B cell (primary cell): ENCODE results near the gene NBR1. TPM values are rescaled to one million over a fixed set of nuclear protein-coding genes. Genes with fewer than 3 reads are reported as not detected.
"Not testable (repeated sequence)": the region's sequence is repeated elsewhere in the genome, so short reads cannot be mapped to it uniquely, and the experiment has no call there.

Source experiments
- ATAC-seq: fragments of 200-7000 bp; cut with Tn5 transposase; one replicate; pipeline ENCODE4 v1.10.0; 2021; ENCODE audit warnings: low read depth, mild to moderate bottlenecking, moderate number of reproducible peaks, moderate library complexity
- CTCF ChIA-PET: fragments of 350-600 bp; sonication (Branson Sonifier 250); formaldehyde crosslinking; loops from one replicate; lab custom pipeline; 2021; ENCODE audit warnings: antibody characterized with exemption, inconsistent platforms; lab: Charles Lee
- POLR2A ChIA-PET: fragments of 350-600 bp; sonication (Branson Sonifier 250); formaldehyde crosslinking; loops from one replicate; lab custom pipeline; 2021; ENCODE audit warnings: antibody characterized with exemption; lab: Charles Lee
- DNase-seq: peaks from one replicate; pipeline ENCODE4 v3.0.0; 2013
- H2AFZ ChIP-seq: 2 replicates; pipeline ENCODE4 v1.6.1; 2012; ENCODE audit warnings: mild to moderate bottlenecking, low read depth, low read length; ENCODE audit not compliant: insufficient read depth, poor library complexity, severe bottlenecking
- H3K27ac ChIP-seq, 2 donors: 1 replicate in 1 of 2; 2 replicates in 1 of 2; pipeline ENCODE4 v1.5.1; 2012 to 2013; ENCODE audit warnings: low read length in 2 of 2, mild to moderate bottlenecking in 2 of 2, moderate library complexity in 1 of 2
- H3K27me3 ChIP-seq, 4 experiments: fragments of 200-600 bp in 1 of 4; sonication (generic) in 1 of 4; replicated peaks in 1 of 4; 1 replicate in 2 of 4; 2 replicates in 2 of 4; pipeline versions ENCODE4 v1.6.1 to v1.7.0; 2013 to 2016; ENCODE audit warnings: low read length in 3 of 4, mild to moderate bottlenecking in 2 of 4, mixed read lengths in 1 of 4, moderate library complexity in 1 of 4; ENCODE audit not compliant: insufficient read depth in 4 of 4, control insufficient read depth in 3 of 4; ENCODE audit errors: control extremely low read depth in 1 of 4
- H3K36me3 ChIP-seq, 2 experiments: replicated peaks in 1 of 2; 1 replicate in 1 of 2; 2 replicates in 1 of 2; pipeline versions ENCODE4 v1.6.1 to v1.7.1; 2013; ENCODE audit warnings: low read length in 1 of 2; ENCODE audit not compliant: insufficient read depth in 2 of 2, control insufficient read depth in 1 of 2; ENCODE audit errors: control extremely low read depth in 1 of 2, extremely low read depth in 1 of 2
- H3K4me1 ChIP-seq, 2 donors: fragments of 200-600 bp in 1 of 2; sonication (generic) in 1 of 2; 1 replicate in 1 of 2; 2 replicates in 1 of 2; pipeline versions ENCODE4 v1.5.1 to v1.6.1; 2013 to 2017; ENCODE audit warnings: low read length in 2 of 2; ENCODE audit not compliant: control insufficient read depth in 2 of 2, insufficient read depth in 2 of 2
- H3K4me2 ChIP-seq: replicated peaks from 2 replicates; pipeline ENCODE3; 2012; ENCODE audit warnings: mild to moderate bottlenecking, low read depth, low read length; ENCODE audit not compliant: poor library complexity, severe bottlenecking
- H3K4me3 ChIP-seq, 5 experiments: fragments of 200-600 bp in 1 of 5; sonication (generic) in 1 of 5; 1 replicate in 3 of 5; 2 replicates in 2 of 5; pipeline versions ENCODE4 v1.5.1 to v1.7.0; 2011 to 2016; ENCODE audit warnings: low read length in 4 of 5, mild to moderate bottlenecking in 4 of 5, low read depth in 2 of 5, control low read depth in 1 of 5, moderate library complexity in 1 of 5; ENCODE audit not compliant: insufficient read depth in 1 of 5; ENCODE audit errors: control extremely low read depth in 1 of 5, extremely low read depth in 1 of 5
- H3K79me2 ChIP-seq: fragments of 200-600 bp; sonication (generic); one replicate; pipeline ENCODE4 v1.6.0; 2016; ENCODE audit warnings: low read length; ENCODE audit not compliant: control insufficient read depth, insufficient read depth
- H3K9ac ChIP-seq: fragments of 200-600 bp; sonication (generic); 2 replicates; pipeline ENCODE4 v1.6.1; 2017; ENCODE audit warnings: mild to moderate bottlenecking, low read length, moderate library complexity
- H3K9me3 ChIP-seq, 3 donors: one replicate each; pipeline versions ENCODE4 v1.6.1 to v1.7.1; 2013; ENCODE audit warnings: low read length in 2 of 3; ENCODE audit not compliant: control insufficient read depth in 2 of 3, insufficient read depth in 1 of 3; ENCODE audit errors: control extremely low read depth in 1 of 3
- H4K20me1 ChIP-seq: 2 replicates; pipeline ENCODE4 v1.6.0; 2012; ENCODE audit warnings: mild to moderate bottlenecking, low read length; ENCODE audit not compliant: insufficient read depth, control insufficient read depth, poor library complexity, severe bottlenecking
- H3K27ac Mint-ChIP-seq: one replicate; pipeline ENCODE4 v1.8.0; 2021; ENCODE audit warnings: mixed read lengths
- H3K27me3 Mint-ChIP-seq: one replicate; pipeline ENCODE4 v1.8.0; 2021; ENCODE audit warnings: mixed read lengths
- H3K4me1 Mint-ChIP-seq: one replicate; pipeline ENCODE4 v1.8.0; 2021; ENCODE audit warnings: mixed read lengths
- H3K4me3 Mint-ChIP-seq: one replicate; pipeline ENCODE4 v1.8.0; 2021; ENCODE audit warnings: mixed read lengths
- H3K9me3 Mint-ChIP-seq: one replicate; pipeline ENCODE4 v1.8.0; 2022; ENCODE audit warnings: mixed read lengths; ENCODE audit not compliant: insufficient read depth
- EZH2 ChIP-seq: IDR thresholded peaks from 2 replicates; pipeline ENCODE4 v1.6.1; 2012; ENCODE audit warnings: borderline replicate concordance, low read depth, mild to moderate bottlenecking, moderate library complexity, low read length; ENCODE audit not compliant: insufficient read depth, poor library complexity, severe bottlenecking
- WGBS: methylation state at CpG from one replicate; pipeline ENCODE4 v1.1.5; 2013; ENCODE audit warnings: missing lambda C conversion rate; ENCODE audit not compliant: insufficient coverage; 5-methylcytosine and 5-hydroxymethylcytosine counted together
- intact Hi-C: fragments of 100-400 bp; cut with micrococcal nuclease; formaldehyde crosslinking; loops from one replicate; pipeline ENCODE4 v1.10.0; 2022
- polyA plus RNA-seq: library from polyadenylated mRNA; depleted of rRNA; stranded (reverse); fragments of >200 nt; gene quantifications from 2 replicates; pipeline ENCODE4 v1.2.3, GENCODE V29; 2012
- total RNA-seq, 2 donors: library from RNA; stranded (reverse); fragments of 120-200 nt in 1 of 2; gene quantifications; 1 replicate in 1 of 2; 2 replicates in 1 of 2; pipeline versions ENCODE4 v1.2.3 to v1.2.4, GENCODE V29; 2013 to 2022
- TF ChIP-seq, protein P1 (sequence below): fragments of 200-600 bp; IDR thresholded peaks from one replicate; pipeline ENCODE4 v1.8.0; 2022; ENCODE audit warnings: antibody characterized with exemption, mild to moderate bottlenecking

Gene NBR1
- total and polyA plus RNA-seq, 2 donors (not counting 1 experiment from before 2014, with no cell fraction given): 18.8 to 43.9 TPM

DNA sequence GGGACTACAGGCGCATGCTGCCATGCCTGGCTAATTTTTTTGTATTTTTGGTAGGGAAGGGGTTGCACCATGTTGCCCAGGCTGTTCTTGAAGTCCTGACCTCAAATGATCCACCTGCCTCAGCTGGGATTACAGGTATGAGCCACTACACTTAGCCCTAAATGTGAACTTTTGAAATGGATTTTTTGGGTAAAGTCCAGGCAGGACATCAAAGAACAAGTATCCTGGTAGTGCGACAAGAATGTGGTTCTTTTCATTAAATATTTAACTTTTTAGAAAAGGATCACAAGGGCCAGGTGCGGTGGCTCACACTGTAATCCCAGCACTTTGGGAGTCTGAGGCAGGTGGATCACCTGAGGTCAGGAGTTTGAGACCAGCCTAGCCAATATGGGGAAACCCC lies 15.3 kb upstream of the NBR1 start:
- intact Hi-C loops: no loop called here
- Mint-ChIP-seq H3K9me3 (no peaks in the 10 kb centered on the region), H3K27me3 (no peaks in the 10 kb centered on the region), H3K4me3 (no peak overlapping the region), H3K4me1 (no peaks in the 10 kb centered on the region), H3K27ac (no peak overlapping the region)
- TF ChIP-seq EZH2: no peak
- TF ChIP-seq, protein P1, sequence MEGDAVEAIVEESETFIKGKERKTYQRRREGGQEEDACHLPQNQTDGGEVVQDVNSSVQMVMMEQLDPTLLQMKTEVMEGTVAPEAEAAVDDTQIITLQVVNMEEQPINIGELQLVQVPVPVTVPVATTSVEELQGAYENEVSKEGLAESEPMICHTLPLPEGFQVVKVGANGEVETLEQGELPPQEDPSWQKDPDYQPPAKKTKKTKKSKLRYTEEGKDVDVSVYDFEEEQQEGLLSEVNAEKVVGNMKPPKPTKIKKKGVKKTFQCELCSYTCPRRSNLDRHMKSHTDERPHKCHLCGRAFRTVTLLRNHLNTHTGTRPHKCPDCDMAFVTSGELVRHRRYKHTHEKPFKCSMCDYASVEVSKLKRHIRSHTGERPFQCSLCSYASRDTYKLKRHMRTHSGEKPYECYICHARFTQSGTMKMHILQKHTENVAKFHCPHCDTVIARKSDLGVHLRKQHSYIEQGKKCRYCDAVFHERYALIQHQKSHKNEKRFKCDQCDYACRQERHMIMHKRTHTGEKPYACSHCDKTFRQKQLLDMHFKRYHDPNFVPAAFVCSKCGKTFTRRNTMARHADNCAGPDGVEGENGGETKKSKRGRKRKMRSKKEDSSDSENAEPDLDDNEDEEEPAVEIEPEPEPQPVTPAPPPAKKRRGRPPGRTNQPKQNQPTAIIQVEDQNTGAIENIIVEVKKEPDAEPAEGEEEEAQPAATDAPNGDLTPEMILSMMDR: no peak
- DNase-seq (no peak), ATAC-seq (no peak)
- H3K4me2 ChIP-seq: no peak overlapping the region
- no peaks in the 10 kb centered on the region for H4K20me1 ChIP-seq
- H3K79me2 ChIP-seq: no peaks in the 10 kb centered on the region
- no peaks in the 10 kb centered on the region for H3K27me3 ChIP-seq
- ChIA-PET CTCF (no interaction called here), POLR2A (no interaction called here)
- H3K36me3 ChIP-seq: no peaks in the 10 kb centered on the region
- H2AFZ ChIP-seq: no peak overlapping the region
- H3K9ac ChIP-seq: no peak overlapping the region
- H3K4me1 ChIP-seq: no peaks in the 10 kb centered on the region
- H3K4me3 ChIP-seq: no peak overlapping the region
- no peak overlapping the region for H3K27ac ChIP-seq
- no peaks in the 10 kb centered on the region for H3K9me3 ChIP-seq
- WGBS: 86% methylated on average over 1 of the region's 3 CpGs

DNA sequence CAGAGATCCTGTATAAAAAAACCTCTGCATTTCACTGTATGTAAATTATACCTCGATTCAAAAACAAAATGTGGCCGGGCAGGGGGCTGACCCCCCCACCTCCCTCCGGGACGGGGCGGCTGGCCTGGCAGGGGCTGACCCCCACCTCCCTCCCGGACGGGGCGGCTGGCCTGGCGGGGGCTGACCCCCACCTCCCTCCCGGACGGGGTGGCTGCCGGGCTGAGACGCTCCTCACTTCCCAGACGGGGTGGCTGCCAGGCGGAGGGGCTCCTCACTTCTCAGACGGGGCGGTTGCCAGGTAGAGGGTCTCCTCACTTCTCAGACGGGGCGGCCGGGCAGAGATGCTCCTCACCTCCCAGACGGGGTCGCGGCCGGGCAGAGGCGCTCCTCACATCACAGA lies 11.8 kb upstream of the NBR1 start:
- H3K36me3 ChIP-seq, POLR2A ChIA-PET, H3K4me1 ChIP-seq, H3K27me3 Mint-ChIP-seq, DNase-seq, H3K4me3 ChIP-seq, H3K79me2 ChIP-seq, H3K9me3 Mint-ChIP-seq, ATAC-seq, H3K4me2 ChIP-seq, H2AFZ ChIP-seq, intact Hi-C loops, H3K9me3 ChIP-seq, H3K4me1 Mint-ChIP-seq, H3K27me3 ChIP-seq, H3K27ac Mint-ChIP-seq, H4K20me1 ChIP-seq, H3K27ac ChIP-seq, H3K4me3 Mint-ChIP-seq, CTCF ChIA-PET, H3K9ac ChIP-seq: not testable (repeated sequence)
- WGBS: 100% methylated on average over 8 of the region's 25 CpGs

DNA sequence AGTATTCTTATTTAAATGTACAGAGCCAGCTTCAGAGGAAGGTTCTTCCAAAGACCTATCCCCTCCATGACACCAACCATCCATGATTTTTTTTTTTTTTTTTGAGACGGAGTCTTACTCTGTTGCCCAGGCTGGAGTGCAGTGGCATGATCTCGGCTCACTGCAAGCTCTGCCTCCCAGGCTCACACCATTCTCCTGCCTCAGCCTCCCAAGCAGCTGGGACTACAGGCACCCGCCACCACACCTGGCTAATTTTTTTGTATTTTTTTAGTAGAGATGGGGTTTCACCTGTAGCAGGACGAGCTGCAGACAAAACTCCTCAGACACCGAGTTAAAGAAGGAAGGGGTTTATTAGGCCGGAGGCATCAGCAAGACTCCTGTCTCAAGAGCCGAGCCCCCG lies 11.1 kb upstream of the NBR1 start:
- intact Hi-C loops: not testable (repeated sequence)

More for the DNA sequence above, 11.1 kb upstream of the NBR1 start:
- DNase-seq, H4K20me1 ChIP-seq, POLR2A ChIA-PET, H3K4me1 Mint-ChIP-seq, H3K4me3 ChIP-seq, H3K9ac ChIP-seq, H3K9me3 Mint-ChIP-seq, H2AFZ ChIP-seq, H3K4me2 ChIP-seq, ATAC-seq, H3K27me3 Mint-ChIP-seq, H3K27ac ChIP-seq, H3K79me2 ChIP-seq, H3K9me3 ChIP-seq, H3K36me3 ChIP-seq, H3K27me3 ChIP-seq, H3K27ac Mint-ChIP-seq, CTCF ChIA-PET, H3K4me1 ChIP-seq, H3K4me3 Mint-ChIP-seq: not testable (repeated sequence)
- WGBS: 97% methylated on average over 5 of the region's 8 CpGs
